GM19043 (cell line): ENCODE data around the gene LRCH1.

Experiments used
- ATAC-seq: cut with Tn5 transposase; IDR thresholded peaks from one replicate; pipeline ENCODE4 v1.9.1; 2021; ENCODE audit warnings: low read depth; ENCODE audit not compliant: unreplicated experiment

The LRCH1 gene

GRCh38 chr13:46535002-46535401 is 18.0 kb upstream of the LRCH1 start:
- no peak for ATAC-seq

GRCh38 chr13:46535825-46536224 is 17.1 kb upstream of the LRCH1 start:
- ATAC-seq, result no peak

- ATAC-seq, result no peak
Observed at GRCh38 chr13:46536341-46536740, 16.6 kb upstream of the LRCH1 start.

GRCh38 chr13:46539231-46539630 is 13.7 kb upstream of the LRCH1 start:
- no peak for ATAC-seq

GRCh38 chr13:46541210-46541609 is 11.8 kb upstream of the LRCH1 start:
- ATAC-seq, result no peak

GRCh38 chr13:46542833-46543232 is 10.1 kb upstream of the LRCH1 start:
- ATAC-seq, result no peak

- ATAC-seq, result no peak
Observed at GRCh38 chr13:46543287-46543686, 9.7 kb upstream of the LRCH1 start.

- ATAC-seq, result peak; percentile 66
Observed at GRCh38 chr13:46544208-46544607, 8.8 kb upstream of the LRCH1 start.

GRCh38 chr13:46544811-46545210 is 8.2 kb upstream of the LRCH1 start:
- ATAC-seq, result no peak

- no peak for ATAC-seq
Observed at GRCh38 chr13:46546084-46546768, 6.7 kb upstream of the LRCH1 start.

- no peak for ATAC-seq
Observed at GRCh38 chr13:46550822-46551221, 2.1 kb upstream of the LRCH1 start.

GRCh38 chr13:46551410-46552302 is 1.3 kb upstream of the LRCH1 start:
- no peak for ATAC-seq

- ATAC-seq, result no peak
Observed at GRCh38 chr13:46552303-46552682, 677 bp upstream of the LRCH1 start.

GRCh38 chr13:46553521-46553885 is 533 bp downstream of the LRCH1 start:
- ATAC-seq, result no peak

- ATAC-seq, result no peak
Observed at GRCh38 chr13:46553886-46554858, 1.2 kb downstream of the LRCH1 start.

GRCh38 chr13:46554951-46555350 is 2.0 kb downstream of the LRCH1 start:
- ATAC-seq, result no peak

- no peak for ATAC-seq
Observed at GRCh38 chr13:46555722-46556417, 2.9 kb downstream of the LRCH1 start.

GRCh38 chr13:46556418-46556779 is 3.4 kb downstream of the LRCH1 start:
- ATAC-seq, result no peak

GRCh38 chr13:46559272-46559805 is 6.4 kb downstream of the LRCH1 start:
- no peak for ATAC-seq

- no peak for ATAC-seq
Observed at GRCh38 chr13:46560778-46561177, 7.8 kb downstream of the LRCH1 start.
